ENCODE results near the gene PPP5C. TPM values are rescaled to one million over a fixed set of nuclear protein-coding genes. Genes with fewer than 3 reads are reported as not detected.
"Not testable (repeated sequence)": the region's sequence is repeated elsewhere in the genome, so short reads cannot be mapped to it uniquely, and the experiment has no call there.

PPP5C gene
- total and polyA plus RNA-seq, 2 donors: 32.7 to 44.1 TPM

DNA sequence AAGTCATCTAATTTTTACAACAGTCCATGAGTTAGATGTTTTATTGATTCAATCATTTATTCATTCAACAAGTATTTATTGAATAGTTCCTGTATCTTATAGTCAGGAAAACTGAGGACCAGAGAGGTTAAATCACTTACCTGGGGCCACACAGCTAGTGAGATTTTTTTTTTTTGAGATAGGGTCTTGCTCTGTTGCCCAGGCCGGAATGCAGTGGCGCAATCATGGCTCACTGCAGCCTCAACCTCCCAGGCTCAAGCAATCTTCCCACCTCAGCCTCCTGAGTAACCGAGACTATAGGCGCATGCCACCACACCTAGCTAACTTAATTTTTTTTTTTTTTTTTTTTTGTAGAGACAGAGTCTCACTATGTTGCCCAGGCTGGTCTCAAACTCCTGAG lies 88.8 kb downstream of the PPP5C start:
- not testable (repeated sequence) for H3K4me1 ChIP-seq (ENCODE audit: control insufficient read depth in 2 of 2, insufficient read depth in 2 of 2, low read length in 2 of 2); H3K27ac ChIP-seq (ENCODE audit: low read depth in 1 of 2, low read length in 1 of 2); DNase-seq (ENCODE audit: low read depth in 6 of 9, low spot score in 9 of 9); H3K4me3 ChIP-seq (ENCODE audit: low read length in 2 of 2); H3K36me3 ChIP-seq (ENCODE audit: control insufficient read depth in 2 of 2, insufficient read depth in 2 of 2, low read length in 1 of 2); H3K9me3 ChIP-seq (ENCODE audit: control insufficient read depth in 2 of 2, insufficient read depth in 1 of 2, low read length in 1 of 2)
- H3K27me3 ChIP-seq (ENCODE audit: control insufficient read depth in 2 of 2, insufficient read depth in 1 of 2, low read length in 1 of 2): peaks cover 0 to 11% of the 10 kb centered on the region in 2 donors
- WGBS: 98% methylated on average over 4 of the region's 4 CpGs

Other genes with a start within 250 kb of the PPP5C start
- not detected for gene IGFL3, start 222.4 kb upstream of the PPP5C start, total RNA-seq
- 0.66 TPM for gene IGFL3, start 222.4 kb upstream of the PPP5C start, polyA plus RNA-seq
- 0.61 TPM for gene IGFL2, start 198.8 kb upstream of the PPP5C start, total RNA-seq
- 6.9 TPM for gene IGFL2, start 198.8 kb upstream of the PPP5C start, polyA plus RNA-seq
- 0.99 TPM for gene IGFL1, start 117.3 kb upstream of the PPP5C start, total RNA-seq
- 26.9 TPM for gene IGFL1, start 117.3 kb upstream of the PPP5C start, polyA plus RNA-seq
- gene HIF3A, start 50.0 kb upstream of the PPP5C start, total RNA-seq: 0.66 TPM
- gene HIF3A, start 50.0 kb upstream of the PPP5C start, polyA plus RNA-seq: 13.1 TPM
- 10.3 TPM for gene CCDC8, start 66.5 kb downstream of the PPP5C start, total RNA-seq
- gene CCDC8, start 66.5 kb downstream of the PPP5C start, polyA plus RNA-seq: 8.6 TPM
- gene PNMA8C, start 81.8 kb downstream of the PPP5C start, total RNA-seq: 0.05 TPM
- 0.07 TPM for gene PNMA8C, start 81.8 kb downstream of the PPP5C start, polyA plus RNA-seq
- gene PNMA8A, start 124.5 kb downstream of the PPP5C start, total RNA-seq: 45.4 TPM
- 9.7 TPM for gene PNMA8A, start 124.5 kb downstream of the PPP5C start, polyA plus RNA-seq
- 4.7 TPM for gene PNMA8B, start 148.8 kb downstream of the PPP5C start, total RNA-seq
- gene PNMA8B, start 148.8 kb downstream of the PPP5C start, polyA plus RNA-seq: 4.4 TPM

Measured in thymus (tissue), 11 donors.